Motor neuron (in vitro differentiated cells): ENCODE results near the gene IL3. TPM values are rescaled to one million over a fixed set of nuclear protein-coding genes. Genes with fewer than 3 reads are reported as not detected.
"Not testable (repeated sequence)": the region's sequence is repeated elsewhere in the genome, so short reads cannot be mapped to it uniquely, and the experiment has no call there.

Experiments used
- ATAC-seq, 8 experiments: fragments of 200-7000 bp; cut with Tn5 transposase; replicated peaks in 6 of 8; 2 replicates each; pipeline ENCODE4 v1.8.0; 2021; ENCODE audit warnings: mild to moderate bottlenecking in 8 of 8, moderate library complexity in 8 of 8
- H3K27ac ChIP-seq, 2 donors: fragments of 250-450 bp; sonication (Bioruptor Pico); 2 replicates each; pipeline ENCODE4 v1.9.0; 2021; ENCODE audit warnings: antibody characterized with exemption in 2 of 2, mild to moderate bottlenecking in 2 of 2, moderate library complexity in 1 of 2
- H3K4me1 ChIP-seq, 2 donors: fragments of 250-450 bp; sonication (Bioruptor Pico); replicated peaks in 1 of 2; 2 replicates each; pipeline ENCODE4 v1.6.1; 2021; ENCODE audit warnings: antibody characterized with exemption in 2 of 2, mild to moderate bottlenecking in 2 of 2, moderate library complexity in 1 of 2
- H3K4me3 ChIP-seq, 5 donors: fragments of 250-450 bp; sonication (Bioruptor Pico); 2 replicates each; pipeline ENCODE4 v1.9.0; 2021; ENCODE audit warnings: antibody characterized with exemption in 5 of 5, mild to moderate bottlenecking in 5 of 5, moderate library complexity in 4 of 5
- WGBS, 10 experiments: fragments of 450-650 bp; shearing (Covaris generic); methylation state at CpG; one replicate each; pipeline ENCODE4 v1.0.0; 2022; 5-methylcytosine and 5-hydroxymethylcytosine counted together
- in situ Hi-C, 9 experiments: fragments of 400-800 bp; cut with MboI; loops; one replicate each; pipeline ENCODE4 v1.15.0; 2021; ENCODE audit warnings: low sequenced_read_pairs in 9 of 9, low pct_unique_long_range_greater_than_20kb in 2 of 9; ENCODE audit not compliant: unreplicated experiment in 9 of 9
- total RNA-seq, 8 experiments: library from RNA; unstranded; fragments of 300-600 nt; gene quantifications; 2 replicates each; pipeline versions ENCODE4 v1.2.3 to v1.2.4, GENCODE V29; 2022

The IL3 gene
- total RNA-seq, 8 experiments from 2014 or later, result 0.38 TPM; not detected in 7

GRCh38 chr5:132098621-132099020 is 38.2 kb downstream of the IL3 start:
- in situ Hi-C loops, result no loop called here
- H3K4me1 ChIP-seq, result no peaks in the 10 kb centered on the region

GRCh38 chr5:132099076-132099748 is 38.8 kb downstream of the IL3 start:
- WGBS, 10 experiments, result 56 to 100% (median 73%) methylated on average over 1 to 5 of the region's 5 CpGs; no CpG with 5 or more reads in 3 of the 10 experiments
- no peak overlapping the region for H3K4me3 ChIP-seq
- in situ Hi-C loops, result no loop called here
- no peak for ATAC-seq
- no peaks in the 10 kb centered on the region for H3K4me1 ChIP-seq
- H3K27ac ChIP-seq, result no peak overlapping the region

More at GRCh38 chr5:132098621-132099020, 38.2 kb downstream of the IL3 start:
- no peak overlapping the region for H3K4me3 ChIP-seq
- no peak for ATAC-seq
- no peak overlapping the region for H3K27ac ChIP-seq

GRCh38 chr5:132099905-132100304 is 39.5 kb downstream of the IL3 start:
- no peak overlapping the region for H3K4me3 ChIP-seq
- 59 to 100% (median 93%) methylated on average over 1 to 3 of the region's 3 CpGs; no CpG with 5 or more reads in 2 of the 10 experiments for WGBS, 10 experiments
- no peaks in the 10 kb centered on the region for H3K4me1 ChIP-seq
- no peak overlapping the region for H3K27ac ChIP-seq
- in situ Hi-C loops, result no loop called here
- ATAC-seq, result no peak

GRCh38 chr5:132100672-132101261 is 40.3 kb downstream of the IL3 start:
- Histone ChIP-seq H3K27ac (no peak overlapping the region), H3K4me3 (no peak overlapping the region), H3K4me1 (no peaks in the 10 kb centered on the region)
- WGBS, 10 experiments, result 76 to 100% (median 93%) methylated on average over 1 to 6 of the region's 8 CpGs; no CpG with 5 or more reads in 3 of the 10 experiments
- no peak for ATAC-seq
- in situ Hi-C loops, result no loop called here

GRCh38 chr5:132101385-132101880 is 41.0 kb downstream of the IL3 start:
- Histone ChIP-seq H3K4me1 (no peaks in the 10 kb centered on the region), H3K27ac (no peak overlapping the region), H3K4me3 (no peak overlapping the region)
- no peak for ATAC-seq
- in situ Hi-C loops, result no loop called here
- WGBS, 10 experiments, result 62 to 100% (median 85%) methylated on average over 1 to 5 of the region's 6 CpGs; no CpG with 5 or more reads in 5 of the 10 experiments

- WGBS, 10 experiments, result 57 to 100% (median 90%) methylated on average over 1 to 4 of the region's 5 CpGs; no CpG with 5 or more reads in 4 of the 10 experiments
- H3K27ac ChIP-seq, result no peak overlapping the region
- H3K4me3 ChIP-seq, result no peak overlapping the region
- no peaks in the 10 kb centered on the region for H3K4me1 ChIP-seq
- ATAC-seq, result no peak
- in situ Hi-C loops, result no loop called here
These were observed 41.7 kb downstream of the IL3 start for GRCh38 chr5:132102101-132102701.

GRCh38 chr5:132102944-132103331 is 42.5 kb downstream of the IL3 start:
- H3K4me1 ChIP-seq, result no peaks in the 10 kb centered on the region
- H3K27ac ChIP-seq, result no peak overlapping the region
- WGBS, 10 experiments, result 37 to 100% (median 65%) methylated on average over 1 to 3 of the region's 3 CpGs; no CpG with 5 or more reads in 5 of the 10 experiments
- no peak overlapping the region for H3K4me3 ChIP-seq
- in situ Hi-C loops, result no loop called here
- no peak for ATAC-seq

- no peak overlapping the region for H3K4me3 ChIP-seq
- H3K27ac ChIP-seq, result no peak overlapping the region
- H3K4me1 ChIP-seq, result no peaks in the 10 kb centered on the region
- in situ Hi-C loops, result no loop called here
- peak in 4 of 8 experiments; percentile 33 to 92 (median 70) for ATAC-seq
These were observed 43.0 kb downstream of the IL3 start for GRCh38 chr5:132103332-132103951.

- in situ Hi-C loops, result no loop called here
- no peak overlapping the region for H3K4me3 ChIP-seq
- no peaks in the 10 kb centered on the region for H3K4me1 ChIP-seq
- H3K27ac ChIP-seq, result no peak overlapping the region
- ATAC-seq, result no peak
- WGBS, 10 experiments, result 50 to 86% (median 63%) methylated on average over 1 to 5 of the region's 6 CpGs; no CpG with 5 or more reads in 5 of the 10 experiments
These were observed 43.5 kb downstream of the IL3 start for GRCh38 chr5:132103969-132104391.

- no peak overlapping the region for H3K27ac ChIP-seq
- H3K4me3 ChIP-seq, result no peak overlapping the region
- no peak for ATAC-seq
- in situ Hi-C loops, result no loop called here
- H3K4me1 ChIP-seq, result no peaks in the 10 kb centered on the region
These were observed 44.1 kb downstream of the IL3 start for GRCh38 chr5:132104556-132104955.

GRCh38 chr5:132105688-132106087 is 45.2 kb downstream of the IL3 start:
- ATAC-seq, result no peak
- WGBS, 10 experiments, result 40 to 100% (median 83%) methylated on average over 1 to 2 of the region's 3 CpGs; no CpG with 5 or more reads in 1 of the 10 experiments
- no peaks in the 10 kb centered on the region for H3K4me1 ChIP-seq
- in situ Hi-C loops, result no loop called here
- H3K27ac ChIP-seq, result no peak overlapping the region
- no peak overlapping the region for H3K4me3 ChIP-seq

GRCh38 chr5:132108495-132108894 is 48.0 kb downstream of the IL3 start:
- H3K27ac ChIP-seq, H3K4me3 ChIP-seq, in situ Hi-C loops, ATAC-seq, H3K4me1 ChIP-seq: not testable (repeated sequence)
- 100% methylated on average over 1 of the region's 1 CpG; no CpG with 5 or more reads in 9 of the 10 experiments for WGBS, 10 experiments

- H3K27ac ChIP-seq, ATAC-seq, H3K4me3 ChIP-seq, in situ Hi-C loops, H3K4me1 ChIP-seq: not testable (repeated sequence)
- no CpG with 5 or more reads among the region's 4 CpGs for WGBS, 10 experiments
These were observed 48.5 kb downstream of the IL3 start for GRCh38 chr5:132108957-132109356.
